ENCODE data around the gene DCAF15. TPM values are rescaled to one million over a fixed set of nuclear protein-coding genes. Genes with fewer than 3 reads are reported as not detected.

DCAF15 gene
- total RNA-seq, 4 donors from 2014 or later, result 14.7 to 23.1 (median 19.5) TPM

DNA sequence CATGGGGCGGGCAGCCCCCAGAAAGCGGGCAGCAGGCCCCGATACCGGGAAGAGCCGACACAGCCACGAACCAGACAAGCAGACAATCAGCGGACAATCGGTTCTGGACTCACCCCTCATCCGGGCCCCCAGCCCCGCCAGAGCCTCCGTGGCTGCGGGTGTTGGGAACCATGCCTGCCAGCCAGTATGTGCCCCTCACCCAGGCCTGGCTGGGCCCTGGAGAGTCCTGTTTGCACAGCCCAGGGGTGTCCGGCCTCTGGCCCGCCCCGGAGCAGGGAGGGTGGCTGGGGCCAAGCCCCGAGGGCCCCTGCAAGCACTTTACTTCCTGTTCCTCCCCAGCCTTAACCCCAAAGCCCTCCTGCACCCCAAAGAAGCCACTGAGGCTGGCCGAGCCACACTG is 21.9 kb upstream of the DCAF15 start:
- Histone ChIP-seq H3K4me3 (no peak overlapping the region), H3K27me3 (peaks cover 0 to 12% (median 0%) of the 10 kb centered on the region in 4 donors), H3K4me1 (peaks cover 0 to 6% (median 0%) of the 10 kb centered on the region in 3 donors), H3K9me3 (no peaks in the 10 kb centered on the region), H3K27ac (no peak overlapping the region), H3K36me3 (peaks cover 7 to 58% (median 11%) of the 10 kb centered on the region in 3 donors)
- no peak for TF ChIP-seq POLR2A (IDR thresholded peaks at IDR 0.05)
- TF ChIP-seq CTCF (IDR thresholded peaks at IDR 0.05), result no peak
- intact Hi-C loops (cut with DNase I), result no loop called here
- WGBS, 2 donors, result no CpG with 5 or more reads among the region's 17 CpGs
- DNase-seq, result no peak

GRCh38 chr19:13931391-13932148 is 20.7 kb upstream of the DCAF15 start:
- H3K9me3 ChIP-seq, result no peaks in the 10 kb centered on the region
- DNase-seq, result no peak
- H3K4me3 ChIP-seq, result no peak overlapping the region
- TF ChIP-seq POLR2A (IDR thresholded peaks at IDR 0.05) (no peak), CTCF (IDR thresholded peaks at IDR 0.05) (no peak)
- 81 to 100% methylated on average over 1 to 14 of the region's 30 CpGs for WGBS, 2 donors
- intact Hi-C loops (cut with DNase I), result no loop called here
- H3K4me1 ChIP-seq, result peaks cover 0 to 6% (median 0%) of the 10 kb centered on the region in 3 donors
- peaks cover 3 to 50% (median 7%) of the 10 kb centered on the region in 3 donors for H3K36me3 ChIP-seq
- no peak overlapping the region for H3K27ac ChIP-seq
- H3K27me3 ChIP-seq, result peaks cover 0 to 24% (median 0%) of the 10 kb centered on the region in 4 donors

DNA sequence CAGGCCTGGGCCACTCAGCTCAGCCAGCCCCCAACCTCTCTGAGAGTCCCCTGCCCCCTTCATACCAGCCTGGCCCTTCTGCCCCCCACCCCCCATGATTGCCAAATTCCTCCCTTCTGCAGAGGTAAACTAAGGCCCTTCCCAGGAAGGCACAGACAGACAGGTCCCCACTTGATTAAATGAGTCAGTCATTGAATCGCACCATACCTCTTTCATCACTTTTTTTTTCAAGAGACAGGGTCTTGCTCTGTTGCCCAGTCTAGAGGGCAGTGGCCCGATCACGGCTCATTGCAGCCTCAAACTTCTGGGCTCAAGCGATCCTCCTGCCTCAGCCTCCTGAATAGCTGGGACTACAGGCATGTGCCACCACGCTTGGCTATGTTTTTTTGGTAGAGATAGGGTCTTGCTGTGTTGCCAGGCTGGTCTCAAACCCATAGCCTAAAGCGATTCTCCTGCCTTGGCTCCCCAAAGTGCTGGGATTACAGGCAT is 20.1 kb upstream of the DCAF15 start:
- H3K4me1 ChIP-seq, result peaks cover 0 to 6% (median 0%) of the 10 kb centered on the region in 3 donors
- DNase-seq, result no peak
- no peaks in the 10 kb centered on the region for H3K9me3 ChIP-seq
- no peak overlapping the region for H3K27ac ChIP-seq
- H3K27me3 ChIP-seq, result peaks cover 0 to 25% (median 0%) of the 10 kb centered on the region in 4 donors
- no peak for TF ChIP-seq CTCF (IDR thresholded peaks at IDR 0.05)
- no peak for TF ChIP-seq POLR2A (IDR thresholded peaks at IDR 0.05)
- H3K4me3 ChIP-seq, result no peak overlapping the region
- H3K36me3 ChIP-seq, result peaks cover 1 to 44% (median 3%) of the 10 kb centered on the region in 3 donors
- intact Hi-C loops (cut with DNase I), result no loop called here
- 71% methylated on average over 6 of the region's 6 CpGs; no CpG with 5 or more reads in 1 of the 2 donors for WGBS, 2 donors

DNA sequence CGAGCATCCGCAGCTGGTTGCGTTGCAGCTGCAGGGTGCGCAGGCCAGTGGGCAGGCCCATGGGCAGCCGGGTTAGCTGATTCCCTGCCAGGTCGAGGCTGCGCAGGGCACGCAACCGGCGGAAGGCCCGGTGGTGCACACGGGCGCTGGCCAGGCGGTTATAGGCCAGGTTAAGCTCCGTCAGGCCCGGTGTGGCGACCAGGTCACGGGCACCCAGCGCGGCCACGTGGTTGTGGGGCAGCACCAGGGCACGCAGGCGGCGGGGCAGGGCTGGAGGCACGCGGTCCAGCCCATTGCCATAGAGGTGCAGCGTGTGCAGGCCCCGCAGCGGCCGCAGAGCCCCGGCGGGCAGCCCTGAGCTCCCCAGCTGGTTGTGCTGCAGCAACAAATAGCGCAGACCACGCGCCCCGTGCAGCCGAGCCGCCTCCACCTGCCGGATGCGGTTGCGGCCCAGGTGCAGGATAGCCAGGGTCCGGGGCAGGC is 19.4 kb upstream of the DCAF15 start:
- intact Hi-C loops (cut with DNase I), result no loop called here
- 90 to 93% methylated on average over 3 to 19 of the region's 42 CpGs for WGBS, 2 donors
- no peak for DNase-seq
- peaks cover 0 to 32% (median 0%) of the 10 kb centered on the region in 4 donors for H3K27me3 ChIP-seq
- no peaks in the 10 kb centered on the region for H3K9me3 ChIP-seq
- peaks cover 0 to 12% (median 0%) of the 10 kb centered on the region in 3 donors for H3K4me1 ChIP-seq
- H3K27ac ChIP-seq, result no peak overlapping the region
- H3K4me3 ChIP-seq, result no peak overlapping the region
- peaks cover 0 to 36% (median 3%) of the 10 kb centered on the region in 3 donors for H3K36me3 ChIP-seq
- no peak for TF ChIP-seq POLR2A (IDR thresholded peaks at IDR 0.05)

DNA sequence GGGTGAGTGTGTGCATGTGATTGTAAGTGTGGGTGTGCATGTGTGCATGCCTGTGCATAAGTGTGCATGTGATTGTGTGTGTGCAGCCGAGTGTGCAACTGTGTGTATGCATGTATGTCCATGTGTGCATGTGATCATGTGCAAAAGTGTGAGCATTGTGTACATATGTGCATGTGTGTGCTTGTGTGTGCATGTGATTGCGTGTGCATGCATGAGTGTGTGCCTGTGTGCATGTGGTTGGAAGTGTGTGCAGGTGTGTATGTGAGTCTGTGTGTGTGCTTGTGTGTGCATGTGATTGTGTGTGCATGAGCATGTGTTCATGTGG is 17.6 kb upstream of the DCAF15 start:
- no peak for TF ChIP-seq POLR2A (IDR thresholded peaks at IDR 0.05)
- no peak for TF ChIP-seq CTCF (IDR thresholded peaks at IDR 0.05)
- Histone ChIP-seq H3K27me3 (peaks cover 0 to 42% (median 0%) of the 10 kb centered on the region in 4 donors), H3K9me3 (no peaks in the 10 kb centered on the region), H3K36me3 (peaks cover 0 to 22% (median 3%) of the 10 kb centered on the region in 3 donors), H3K4me3 (no peak overlapping the region), H3K27ac (no peak overlapping the region), H3K4me1 (peaks cover 0 to 22% (median 0%) of the 10 kb centered on the region in 3 donors)
- intact Hi-C loops (cut with DNase I), result no loop called here
- WGBS, 2 donors, result 100% methylated on average over 2 of the region's 2 CpGs
- DNase-seq, result no peak

Measured in esophagus squamous epithelium (tissue), 5 donors.